Stimulated activated CD4-positive, alpha-beta T cell treated with anti-CD3 and anti-CD28 coated beads, Interleukin-2, amount 100 ng/mL, for 4 hours (primary cell): ENCODE measurements around the gene BICC1.

ENCODE experiments used
- DNase-seq: peaks from one replicate; pipeline ENCODE4 v3.0.0-alpha.2; 2020; ENCODE audit warnings: low read depth

The BICC1 gene

GRCh38 chr10:58701405-58702135 is 188.9 kb downstream of the BICC1 start:
- DNase-seq = no peak

GRCh38 chr10:58704226-58704625 is 191.6 kb downstream of the BICC1 start:
- DNase-seq = no peak

- DNase-seq = no peak
Measured at GRCh38 chr10:58704671-58705141, 192.0 kb downstream of the BICC1 start.

- no peak for DNase-seq
Measured at GRCh38 chr10:58706836-58707235, 194.2 kb downstream of the BICC1 start.

GRCh38 chr10:58712141-58712540 is 199.5 kb downstream of the BICC1 start:
- DNase-seq = no peak

GRCh38 chr10:58712982-58713381 is 200.3 kb downstream of the BICC1 start:
- no peak for DNase-seq

GRCh38 chr10:58714409-58714808 is 201.7 kb downstream of the BICC1 start:
- DNase-seq = no peak

- DNase-seq = no peak
Measured at GRCh38 chr10:58715061-58715460, 202.4 kb downstream of the BICC1 start.

GRCh38 chr10:58718596-58718995 is 205.9 kb downstream of the BICC1 start:
- DNase-seq = no peak

- DNase-seq = no peak
Measured at GRCh38 chr10:58721601-58722281, 209.1 kb downstream of the BICC1 start.

GRCh38 chr10:58723186-58723585 is 210.5 kb downstream of the BICC1 start:
- no peak for DNase-seq

GRCh38 chr10:58723966-58724365 is 211.3 kb downstream of the BICC1 start:
- no peak for DNase-seq

- DNase-seq = no peak
Measured at GRCh38 chr10:58724781-58725180, 212.1 kb downstream of the BICC1 start.

- no peak for DNase-seq
Measured at GRCh38 chr10:58725901-58726300, 213.2 kb downstream of the BICC1 start.

GRCh38 chr10:58727633-58728032 is 215.0 kb downstream of the BICC1 start:
- DNase-seq = no peak

GRCh38 chr10:58731276-58731675 is 218.6 kb downstream of the BICC1 start:
- no peak for DNase-seq

GRCh38 chr10:58733436-58733835 is 220.8 kb downstream of the BICC1 start:
- no peak for DNase-seq

GRCh38 chr10:58734116-58734515 is 221.4 kb downstream of the BICC1 start:
- DNase-seq = no peak

- DNase-seq = no peak
Measured at GRCh38 chr10:58734664-58735063, 222.0 kb downstream of the BICC1 start.

GRCh38 chr10:58735087-58735486 is 222.4 kb downstream of the BICC1 start:
- no peak for DNase-seq

GRCh38 chr10:58740620-58741369 is 228.1 kb downstream of the BICC1 start:
- no peak for DNase-seq

GRCh38 chr10:58741673-58742072 is 229.0 kb downstream of the BICC1 start:
- DNase-seq = no peak

- DNase-seq = no peak
Measured at GRCh38 chr10:58742141-58742540, 229.5 kb downstream of the BICC1 start.
